DMS153 treated with DMSO at 0.1 percent for 48 hours (cell line): ENCODE results near the gene FLT3.
A peak's percentile ranks its signal among the peaks of the same experiment; 100 is the strongest.
"Not testable (repeated sequence)": the region's sequence is repeated elsewhere in the genome, so short reads cannot be mapped to it uniquely, and the experiment has no call there.

ENCODE experiments used
- DNase-seq: peaks from one replicate; lab custom pipeline; 2025; ENCODE audit not compliant: unreplicated experiment; lab: John Stamatoyannopoulos, UW

Gene FLT3

DNA sequence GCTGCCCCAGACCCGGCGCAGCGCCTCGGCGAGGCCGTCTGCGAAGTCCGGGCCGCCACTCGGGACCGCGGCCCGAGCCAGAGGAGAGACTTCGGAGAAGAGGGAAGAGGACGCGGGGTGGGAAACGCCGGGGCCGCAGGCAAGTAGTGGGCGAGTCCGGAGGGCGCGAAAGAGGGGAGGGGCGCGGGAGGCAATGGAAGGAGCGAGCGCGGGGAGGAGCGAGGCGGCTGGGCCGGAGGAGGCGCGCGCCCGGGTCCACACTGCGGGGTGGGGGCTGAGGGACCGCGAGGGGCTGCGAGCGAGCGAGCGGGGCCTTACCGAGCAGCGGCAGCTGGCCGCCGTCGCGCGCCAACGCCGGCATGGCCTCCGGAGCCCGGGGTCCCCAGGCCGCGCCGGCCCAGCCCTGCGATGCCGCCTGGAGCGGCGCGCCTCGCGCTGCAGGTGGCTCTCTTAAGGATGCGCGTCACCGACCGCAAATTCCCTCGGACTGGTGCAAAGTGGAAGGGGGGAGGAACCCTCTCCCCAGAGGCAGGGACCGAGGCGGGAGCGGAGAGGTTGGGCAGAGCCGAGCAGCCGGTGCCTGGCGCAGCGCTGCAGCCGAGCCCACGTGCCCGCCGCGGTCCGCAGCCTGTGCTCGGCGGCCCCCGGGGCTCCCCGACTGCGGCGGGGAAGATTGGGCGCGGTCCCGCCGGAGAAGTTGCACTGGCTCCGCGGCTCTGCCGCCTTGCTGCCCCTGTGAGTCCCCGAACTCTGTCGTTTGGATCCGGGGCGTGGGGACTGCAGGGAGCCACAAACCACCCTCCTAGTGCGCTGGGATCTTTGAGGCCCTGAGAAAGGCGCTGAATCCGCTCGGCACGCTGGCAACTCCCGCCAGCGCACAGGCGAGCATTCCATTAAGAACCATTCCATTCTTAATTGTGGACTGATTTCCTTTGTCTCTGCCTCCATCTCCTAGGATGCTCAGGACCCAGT, at the start of gene FLT3:
Gene FLT3, minus strand, starts transcription at position 427 of the 972 bp plus-strand sequence. Its CDS starts 66 bp downstream, at position 361.
- DNase-seq = peak; percentile 4

DNA sequence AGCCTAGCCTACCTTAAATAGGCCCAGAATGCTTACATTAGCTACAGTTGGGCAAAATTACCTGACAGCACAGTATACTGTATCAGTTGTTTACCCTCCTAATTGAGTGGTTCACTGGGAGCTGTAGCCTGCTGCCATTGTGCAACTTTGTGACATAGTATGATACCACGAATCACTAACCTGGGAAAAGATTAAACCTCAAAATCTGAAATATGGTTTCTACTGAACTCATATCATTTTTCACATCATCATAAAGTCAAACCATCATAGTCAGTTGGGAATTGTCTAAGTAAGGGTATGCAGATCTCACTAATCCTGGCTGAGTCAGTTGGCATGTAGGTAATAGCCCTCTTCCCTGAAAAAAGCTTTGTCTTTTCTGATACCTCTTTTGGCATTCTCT, 47.1 kb upstream of the FLT3 start:
- no peak for DNase-seq

DNA sequence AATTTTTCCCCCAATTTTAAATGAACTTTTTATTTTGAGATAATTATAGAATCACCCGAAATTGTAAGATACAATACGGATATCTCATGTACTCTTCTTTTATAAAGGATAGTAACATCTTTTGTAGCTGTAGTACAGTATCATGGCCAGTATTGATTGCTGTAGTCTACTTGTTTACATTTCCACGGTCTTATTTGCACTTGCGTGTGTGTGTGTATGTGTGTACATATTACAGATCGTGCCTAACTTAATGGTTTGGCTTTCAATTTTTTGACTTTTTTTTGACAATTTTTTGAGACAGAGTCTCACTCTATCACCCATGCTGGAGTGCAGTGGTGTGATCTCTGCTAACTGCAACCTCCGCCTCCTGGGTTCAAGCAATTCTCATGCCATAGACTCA, 44.7 kb upstream of the FLT3 start:
- no peak for DNase-seq

DNA sequence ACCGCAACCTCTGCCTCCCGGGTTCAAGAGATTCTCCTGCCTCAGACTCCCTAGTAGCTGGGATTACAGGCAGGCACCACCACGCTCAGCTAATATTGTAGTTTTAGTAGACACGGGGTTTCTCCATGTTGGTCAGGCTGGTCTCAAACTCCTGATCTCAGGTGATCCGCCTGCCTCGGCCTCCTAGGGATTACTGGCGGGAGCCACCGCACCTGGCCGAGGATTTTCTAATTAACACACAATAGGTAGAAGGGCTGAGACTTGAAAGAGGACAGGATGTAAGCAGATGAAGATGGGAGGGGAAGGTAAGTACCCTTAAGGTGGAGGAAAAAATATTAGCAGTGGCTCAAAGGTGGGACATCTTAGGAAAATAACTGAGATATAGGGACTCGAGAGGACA, 41.2 kb upstream of the FLT3 start:
- DNase-seq = not testable (repeated sequence)

DNA sequence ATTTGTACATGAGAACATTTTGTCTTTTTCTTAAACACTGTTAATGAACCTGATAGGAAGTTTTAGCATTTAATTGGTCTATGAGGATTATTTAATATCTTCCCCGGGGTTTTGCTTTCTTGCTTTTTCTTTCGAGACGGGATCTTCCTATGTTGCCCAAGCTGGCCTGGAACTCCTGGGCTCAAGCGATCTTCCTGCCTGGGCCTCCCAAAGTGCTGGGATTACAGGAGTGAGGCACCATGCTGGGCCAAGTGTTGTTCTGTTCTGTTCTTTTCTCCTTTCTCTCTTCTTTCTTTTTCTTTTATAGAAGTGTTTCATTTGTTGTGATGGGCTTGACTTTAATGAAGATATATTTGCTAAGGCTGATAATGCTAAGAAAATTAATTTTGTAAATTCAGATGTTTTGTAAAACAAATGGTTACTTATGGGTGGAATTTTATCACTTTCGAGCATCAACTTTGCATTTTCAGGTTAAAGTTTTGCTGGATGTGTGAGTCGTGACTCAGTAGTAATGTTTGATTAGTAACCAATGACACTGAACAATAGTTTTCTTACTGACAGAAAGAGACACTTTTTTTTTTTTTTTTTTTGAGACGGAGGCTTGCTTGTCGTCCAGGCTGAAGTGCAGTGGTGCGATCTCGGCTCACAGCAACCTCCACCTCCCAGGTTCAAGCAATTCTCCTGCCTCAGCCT, 40.2 kb upstream of the FLT3 start:
- DNase-seq = no peak

DNA sequence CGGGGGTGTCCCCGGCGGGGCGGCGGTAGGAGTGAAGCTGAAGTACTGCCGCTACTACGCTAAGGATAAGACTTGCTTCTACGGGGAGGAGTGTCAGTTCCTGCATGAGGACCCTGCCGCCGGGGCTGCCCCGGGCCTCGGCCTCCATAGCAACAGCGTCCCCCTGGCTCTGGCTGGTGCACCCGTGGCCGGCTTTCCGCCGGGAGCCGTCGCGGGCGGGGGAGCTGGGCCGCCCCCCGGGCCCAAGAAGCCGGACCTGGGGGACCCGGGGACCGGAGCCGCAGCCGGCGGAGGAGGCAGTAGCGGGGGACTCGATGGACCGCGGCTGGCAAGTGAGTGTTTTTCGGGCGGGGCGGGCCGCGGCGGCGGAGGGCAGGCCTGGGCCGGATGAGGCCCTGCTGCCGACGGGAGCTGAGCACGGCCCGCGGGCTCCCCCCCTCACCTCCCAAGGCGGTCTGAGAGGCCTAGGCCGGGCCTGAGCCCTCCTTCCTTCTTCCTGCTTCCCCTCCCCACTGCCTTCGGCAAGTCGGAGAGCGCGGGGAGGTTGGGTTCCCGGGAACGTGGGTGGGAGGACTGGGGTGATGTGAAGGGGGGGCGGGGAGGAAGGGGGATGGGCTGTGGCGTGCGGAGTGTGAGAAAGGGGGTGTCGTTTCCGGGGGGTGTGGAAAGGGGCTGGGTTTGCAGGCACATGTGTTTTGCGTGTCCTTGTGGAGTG, 38.5 kb upstream of the FLT3 start:
- no peak for DNase-seq

DNA sequence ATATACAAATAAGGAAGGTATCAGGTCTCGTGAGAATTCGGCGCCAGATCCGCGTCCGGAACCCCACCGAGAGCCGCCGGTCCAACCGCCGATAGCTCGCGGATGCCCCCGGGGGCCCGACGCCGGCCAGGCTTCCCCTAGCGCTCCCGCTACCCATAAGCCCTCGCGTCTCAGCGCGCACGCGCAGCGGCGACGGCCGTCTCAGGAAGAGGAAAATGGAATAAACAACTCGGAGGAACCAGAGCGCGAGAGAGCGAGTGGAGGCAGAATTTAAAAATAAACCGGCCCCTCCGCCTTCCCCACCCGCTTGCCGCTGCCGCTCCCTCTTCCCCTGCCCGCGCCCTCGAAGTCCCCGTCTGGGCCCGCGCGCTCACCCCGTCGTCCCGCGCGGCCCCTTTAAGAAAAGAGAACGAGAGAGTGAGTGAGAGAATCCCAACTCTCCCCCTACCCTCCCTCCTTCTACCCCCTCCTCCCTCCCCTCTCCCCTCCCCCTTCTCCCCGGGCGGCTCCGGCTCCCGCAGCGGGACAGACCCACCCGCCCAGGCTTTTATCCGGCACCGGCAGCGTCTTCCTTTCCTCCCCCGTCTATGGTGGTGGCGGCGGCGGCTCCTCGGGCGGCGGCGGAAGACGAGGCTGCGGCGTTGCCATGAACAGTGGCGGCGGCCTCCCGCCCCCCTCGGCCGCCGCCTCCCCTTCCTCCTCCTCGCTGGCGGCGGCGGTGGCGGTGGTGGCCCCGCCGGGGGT, 37.8 kb upstream of the FLT3 start, which contains the start of gene PAN3:
Gene PAN3, plus strand, starts transcription at position 534 of the 744 bp plus-strand sequence. Its CDS starts 113 bp downstream, at position 647.
- DNase-seq = peak; percentile 59

DNA sequence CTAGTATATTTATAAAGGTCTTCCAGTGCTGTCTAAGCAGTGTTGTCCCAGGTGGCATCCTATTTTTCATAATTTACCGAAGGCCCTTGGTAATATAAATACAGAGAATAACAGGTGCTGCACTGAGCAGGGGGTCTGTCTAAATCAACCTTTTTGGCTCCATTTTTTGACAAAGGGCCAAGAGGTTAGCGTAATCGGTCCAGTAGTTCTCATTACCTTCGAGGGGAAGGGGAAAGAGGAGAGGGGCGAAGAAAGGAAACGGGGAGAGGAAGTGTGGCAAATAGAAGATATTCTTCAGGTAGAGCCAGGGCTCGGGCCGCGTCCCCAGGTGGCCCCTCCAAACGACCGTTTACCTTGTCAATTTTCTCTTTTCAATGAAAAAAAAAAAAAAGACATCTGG, 37.2 kb upstream of the FLT3 start:
- peak; percentile 56 for DNase-seq

DNA sequence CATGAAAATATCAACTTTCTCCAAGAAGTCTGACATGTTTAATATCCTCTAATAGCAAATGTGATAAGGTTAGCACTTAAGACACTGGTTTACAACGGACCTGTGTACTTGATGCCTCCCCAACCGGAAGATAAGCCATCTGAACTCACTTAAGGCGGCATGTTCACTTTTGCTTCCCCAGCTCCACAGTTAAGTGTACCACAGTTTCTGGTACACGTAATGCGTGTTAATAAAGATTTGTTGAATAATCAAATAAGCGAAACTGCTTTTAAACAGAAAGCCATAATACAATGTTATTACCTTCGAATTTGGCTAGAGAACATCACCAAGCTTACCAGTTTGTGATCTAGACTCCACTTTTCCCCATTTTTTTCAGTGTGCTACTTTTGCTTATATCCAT, 36.5 kb upstream of the FLT3 start:
- no peak for DNase-seq

DNA sequence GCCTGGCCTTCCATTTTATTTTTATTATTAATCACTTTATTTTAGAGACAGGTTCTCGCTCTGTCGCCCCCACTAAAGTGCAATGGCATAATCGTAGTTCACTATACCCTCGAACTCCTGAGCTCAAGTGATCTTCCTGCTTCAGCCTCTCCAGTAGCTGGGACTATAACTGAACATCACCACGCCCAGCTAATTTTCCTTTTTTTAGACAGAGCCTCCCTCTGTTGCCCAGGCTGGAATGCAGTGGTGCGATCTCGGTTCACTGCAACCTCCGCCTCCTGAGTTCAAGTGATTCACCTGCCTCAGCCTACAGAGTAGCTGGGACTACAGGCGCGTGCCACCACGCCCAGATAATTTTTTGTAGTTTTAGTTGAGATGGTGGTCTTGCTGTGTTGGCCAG, 31.3 kb upstream of the FLT3 start:
- DNase-seq = no peak

DNA sequence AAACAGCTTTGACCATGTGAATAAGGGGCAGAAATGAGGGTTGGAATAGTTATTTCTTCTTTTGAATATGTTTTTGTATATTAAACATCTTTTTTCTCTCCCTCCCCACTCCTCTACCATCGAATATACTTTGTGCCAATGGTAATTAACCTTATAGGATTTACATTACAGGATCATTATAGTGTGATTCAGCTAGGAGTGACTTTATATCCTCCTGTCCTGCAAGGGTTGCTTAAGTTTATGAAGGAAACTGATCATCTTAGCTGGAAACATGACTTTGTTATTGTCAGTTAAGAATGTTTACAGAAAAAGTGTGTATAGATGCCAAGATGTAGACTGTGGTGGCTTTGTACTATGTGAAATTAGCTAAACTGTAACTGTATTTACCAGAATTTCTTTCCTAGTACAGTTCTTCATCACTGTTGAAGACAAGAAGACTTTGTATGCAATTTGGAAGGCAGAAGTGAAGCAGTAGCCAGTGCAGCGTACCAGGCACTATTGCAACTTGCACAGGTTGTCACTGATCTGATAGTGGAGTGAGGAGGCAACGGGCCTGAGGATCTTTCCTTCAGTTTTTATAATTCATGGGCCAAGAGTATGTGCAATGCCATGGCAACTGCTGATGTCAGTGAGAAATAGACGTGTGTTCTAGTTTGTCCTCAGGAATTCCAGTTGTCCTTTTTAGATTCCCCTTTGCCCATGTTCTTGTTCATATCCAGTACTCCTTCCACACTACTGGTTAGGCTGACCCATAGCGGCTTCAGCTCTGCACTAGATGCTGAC, 29.7 kb upstream of the FLT3 start:
- DNase-seq = no peak

DNA sequence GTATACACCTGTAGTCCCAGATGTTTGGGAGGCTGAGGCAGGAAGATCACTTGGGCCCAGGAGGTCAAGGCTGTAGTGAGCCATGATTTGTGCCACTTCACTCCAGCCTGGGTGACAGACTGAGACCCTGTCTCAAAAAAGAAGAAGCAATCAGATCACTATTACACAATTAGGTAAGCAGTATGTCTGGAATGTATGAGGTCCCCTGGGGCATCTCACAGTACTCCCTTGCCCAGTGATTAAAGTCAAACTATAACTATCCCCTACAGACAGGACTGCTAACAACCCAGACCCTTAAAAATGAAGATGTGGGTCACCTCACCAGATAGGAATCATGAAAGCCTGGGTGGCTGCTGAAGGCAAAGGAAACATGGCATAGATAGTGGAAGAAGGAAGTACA, 28.6 kb upstream of the FLT3 start:
- DNase-seq = no peak

DNA sequence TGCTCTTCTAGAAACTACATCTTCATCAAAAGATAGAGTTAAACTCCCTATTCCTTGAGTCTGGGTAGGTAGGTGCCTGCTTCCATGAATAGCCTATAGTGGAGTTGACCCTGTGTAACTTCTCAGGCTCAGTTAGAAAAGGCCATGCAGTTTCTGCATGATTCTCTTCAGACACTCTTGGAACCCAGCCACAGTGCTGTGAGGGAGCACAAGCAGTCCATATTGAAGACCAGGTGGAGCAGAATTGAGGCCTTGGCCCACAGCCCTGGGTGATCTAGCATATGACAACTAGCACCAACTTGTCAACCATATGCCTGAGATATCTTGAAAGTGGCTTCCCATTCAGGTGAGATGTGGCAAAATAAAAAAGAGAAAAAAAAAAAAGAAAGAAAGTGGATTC, 27.7 kb upstream of the FLT3 start:
- no peak for DNase-seq

DNA sequence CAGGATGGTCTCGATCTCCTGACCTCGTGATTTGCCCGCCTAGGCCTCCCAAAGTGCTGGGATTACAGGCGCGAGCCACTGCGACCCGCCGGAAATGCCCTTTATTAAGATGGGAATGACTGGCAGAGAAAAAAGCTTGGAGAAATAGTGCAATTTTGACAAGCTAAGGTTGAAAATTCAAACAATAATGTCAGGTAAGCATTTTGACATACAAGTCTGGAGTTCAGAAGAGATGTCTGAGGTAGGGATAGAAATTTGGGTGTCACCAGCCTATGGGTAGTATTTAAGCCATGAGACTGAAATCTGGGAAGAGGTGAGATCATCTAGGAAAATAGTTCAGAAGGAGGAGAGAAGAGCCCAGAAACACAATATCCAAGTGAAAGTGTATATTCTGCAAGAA, 20.8 kb upstream of the FLT3 start:
- DNase-seq = no peak

DNA sequence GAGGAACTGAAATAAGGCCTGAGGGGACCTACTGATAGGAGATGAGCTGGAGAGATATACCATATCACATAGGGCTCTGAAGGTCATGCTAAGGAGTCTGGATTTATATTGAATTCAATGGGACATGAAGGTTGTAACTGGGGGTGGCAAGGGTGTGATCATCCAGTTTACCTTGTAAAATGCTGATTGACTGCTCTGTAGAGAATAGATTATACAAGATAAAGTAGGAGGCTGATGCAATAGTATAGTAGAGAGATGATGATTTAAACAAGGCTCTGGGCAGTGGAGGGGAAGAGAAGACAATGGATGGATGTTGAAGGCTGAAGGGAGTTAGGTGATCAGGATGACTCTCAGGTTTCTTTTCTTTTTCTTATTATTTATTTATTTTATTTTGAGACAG, 19.9 kb upstream of the FLT3 start:
- DNase-seq = no peak

DNA sequence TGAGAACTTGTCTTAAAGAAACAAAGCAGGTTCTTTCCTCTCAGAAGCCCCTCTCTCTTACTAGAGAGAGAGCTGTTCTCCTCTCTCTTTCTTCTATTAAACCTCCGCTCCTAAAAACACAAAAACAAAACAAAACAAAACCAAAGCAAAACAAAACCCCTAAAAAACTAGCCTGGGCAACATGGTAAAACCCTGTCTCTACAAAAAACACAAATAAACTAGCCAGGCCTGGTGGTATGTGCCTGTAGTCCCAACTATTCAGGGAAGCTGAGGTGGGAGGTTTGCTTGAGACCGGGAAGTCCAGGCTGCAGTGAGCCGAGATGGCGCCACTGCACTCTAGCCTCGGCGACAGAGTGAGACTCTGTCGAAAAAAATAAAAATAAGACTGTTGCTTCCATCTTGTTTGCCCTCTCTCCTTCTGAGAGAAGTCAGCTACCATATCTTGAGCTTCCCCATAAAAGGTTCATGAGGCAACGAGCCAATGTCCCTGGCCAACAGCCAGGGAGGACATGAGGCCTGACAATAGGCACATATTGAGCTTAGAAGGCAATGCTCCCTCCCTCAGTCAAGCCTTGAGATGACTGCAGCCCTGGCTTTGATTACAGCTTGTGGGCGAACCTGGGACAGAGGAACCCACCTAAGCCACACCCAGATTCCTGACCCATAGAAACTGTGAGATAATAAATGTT, 17.5 kb upstream of the FLT3 start:
- DNase-seq = no peak

DNA sequence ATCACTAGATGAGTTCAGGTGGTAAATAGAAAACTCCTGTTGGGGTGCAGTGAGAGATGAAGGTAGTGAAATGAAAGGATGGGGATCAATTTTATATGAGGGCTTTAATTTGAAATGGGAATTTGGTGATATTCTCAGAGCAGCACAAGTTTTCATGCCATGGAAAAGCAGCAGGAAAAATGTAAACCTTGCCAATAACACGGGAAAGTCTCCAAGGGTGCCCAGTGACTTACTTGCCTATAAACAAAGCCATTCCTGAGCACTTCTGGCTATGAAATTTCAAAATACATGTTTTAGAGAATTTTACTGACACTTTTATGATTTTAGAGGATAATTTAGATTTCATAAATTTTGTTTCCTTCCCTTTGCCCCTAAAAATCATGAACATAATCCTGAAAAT, 16.4 kb upstream of the FLT3 start:
- DNase-seq = no peak

DNA sequence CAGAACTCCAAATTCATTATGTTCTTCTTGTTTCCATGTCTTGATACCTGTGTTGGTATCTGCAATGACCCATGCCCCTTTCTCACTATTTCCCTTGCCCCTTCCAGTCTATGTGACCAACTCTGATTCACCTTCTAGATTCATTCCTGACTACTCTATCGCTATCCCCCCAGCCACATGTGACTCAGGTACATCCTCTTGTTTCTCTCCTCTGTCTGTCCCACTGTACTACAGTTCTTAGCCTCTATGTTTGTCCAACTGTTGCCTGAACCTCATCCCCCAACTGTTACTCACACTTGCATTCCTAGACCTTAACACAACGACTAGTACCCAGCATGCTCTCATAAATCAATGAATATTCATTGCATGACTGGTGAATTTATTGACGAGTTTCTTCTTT, 10.0 kb upstream of the FLT3 start:
- no peak for DNase-seq

DNA sequence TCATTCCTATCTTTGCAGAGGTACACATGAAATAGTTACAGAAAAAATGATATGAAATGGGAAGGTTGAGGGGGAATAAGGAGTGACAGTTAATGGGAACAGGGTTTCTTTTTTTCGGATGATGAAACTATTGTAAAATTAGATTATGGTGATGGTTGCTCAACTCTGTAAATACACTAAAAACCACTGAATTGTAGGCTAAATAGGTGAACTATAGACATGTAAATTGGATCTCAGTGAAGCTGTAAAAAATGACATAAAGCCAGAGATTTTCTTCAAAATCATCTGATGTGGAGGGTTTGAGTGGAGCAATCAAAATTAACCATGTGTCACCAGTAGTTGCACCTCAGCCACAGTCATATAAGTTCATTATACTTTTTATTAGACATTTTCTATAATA, 6.6 kb upstream of the FLT3 start:
- DNase-seq = no peak
